Left renal cortex interstitium (tissue), 4 donors: ENCODE results near the gene ZDHHC4. TPM values are rescaled to one million over a fixed set of nuclear protein-coding genes. Genes with fewer than 3 reads are reported as not detected.
"Not testable (repeated sequence)": the region's sequence is repeated elsewhere in the genome, so short reads cannot be mapped to it uniquely, and the experiment has no call there.

Source experiments
- DNase-seq, 4 donors: peaks; one replicate each; pipeline ENCODE4 v3.0.0-alpha.2; 2013; ENCODE audit warnings: low read depth in 4 of 4, low spot score in 2 of 4, missing footprints in 1 of 4
- polyA plus RNA-seq, 4 donors: library from polyadenylated mRNA; unstranded; fragments of 120-200 nt; gene quantifications; one replicate each; pipeline ENCODE4 v1.2.1, GENCODE V29; 2013; ENCODE audit not compliant: insufficient read length in 4 of 4

The ZDHHC4 gene
- polyA plus RNA-seq, 4 donors = 77.1 to 87.0 (median 82.0) TPM

DNA sequence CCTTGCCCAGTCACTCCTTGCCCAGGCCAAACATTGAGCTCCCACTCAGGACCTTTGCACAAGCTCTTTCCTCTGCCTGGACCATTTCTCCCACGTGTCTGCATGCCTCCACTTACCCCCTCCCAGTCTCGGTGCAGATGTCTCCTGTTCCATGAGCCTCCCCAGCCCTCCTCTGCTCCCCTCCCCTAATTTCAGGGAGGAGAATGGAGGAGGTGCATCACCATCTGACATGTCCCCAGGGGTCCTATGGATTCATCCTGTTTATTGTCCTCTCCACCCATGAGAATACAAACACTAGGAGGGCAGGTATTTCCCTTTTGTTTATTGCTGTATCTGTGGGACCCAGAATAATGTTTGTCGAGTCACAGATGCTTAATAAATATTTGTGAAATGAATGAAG is 17.4 kb upstream of the ZDHHC4 start:
- DNase-seq = no peak

DNA sequence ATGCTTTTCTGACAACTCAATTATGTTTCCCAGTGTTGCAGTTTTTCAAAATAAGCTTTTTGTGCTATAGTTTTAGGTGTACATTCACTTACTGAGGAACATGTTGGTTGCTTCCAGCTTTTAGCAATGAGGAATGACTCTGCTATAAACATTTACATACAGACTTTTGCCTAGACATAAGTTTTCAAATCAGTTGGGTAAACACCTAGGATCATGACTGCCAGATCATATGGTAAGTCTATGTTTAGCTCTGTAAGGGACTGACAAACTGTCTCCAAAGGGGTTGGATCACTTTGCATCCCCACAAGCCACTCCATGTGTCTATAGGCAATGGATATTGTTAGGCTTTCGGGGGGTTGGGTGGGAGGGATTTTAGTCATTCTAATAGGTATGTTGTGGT is 15.1 kb upstream of the ZDHHC4 start:
- no peak for DNase-seq

GRCh38 chr7:6563936-6564770 is 13.1 kb upstream of the ZDHHC4 start:
- no peak for DNase-seq

DNA sequence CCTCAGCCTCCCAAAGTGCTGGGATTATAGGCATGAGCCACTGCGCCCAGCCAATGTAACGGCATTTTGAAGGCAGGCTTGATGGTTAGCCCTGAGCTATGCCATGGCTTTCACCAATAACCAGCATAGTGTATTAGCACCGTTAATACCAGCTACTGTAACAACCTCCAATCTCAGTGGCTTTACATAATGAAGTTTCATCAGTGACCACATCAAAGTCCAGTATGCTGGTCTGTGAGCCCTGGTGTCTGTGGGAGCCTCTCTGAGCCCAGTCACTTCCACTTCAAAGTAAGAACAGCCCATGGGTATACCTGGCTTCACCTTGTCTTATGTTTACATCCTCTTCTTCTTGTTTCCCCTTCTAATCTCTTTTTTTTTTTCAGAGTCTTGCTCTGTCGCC is 11.6 kb upstream of the ZDHHC4 start:
- DNase-seq = no peak

- DNase-seq = no peak
Observed at GRCh38 chr7:6567886-6568285, 9.4 kb upstream of the ZDHHC4 start.

DNA sequence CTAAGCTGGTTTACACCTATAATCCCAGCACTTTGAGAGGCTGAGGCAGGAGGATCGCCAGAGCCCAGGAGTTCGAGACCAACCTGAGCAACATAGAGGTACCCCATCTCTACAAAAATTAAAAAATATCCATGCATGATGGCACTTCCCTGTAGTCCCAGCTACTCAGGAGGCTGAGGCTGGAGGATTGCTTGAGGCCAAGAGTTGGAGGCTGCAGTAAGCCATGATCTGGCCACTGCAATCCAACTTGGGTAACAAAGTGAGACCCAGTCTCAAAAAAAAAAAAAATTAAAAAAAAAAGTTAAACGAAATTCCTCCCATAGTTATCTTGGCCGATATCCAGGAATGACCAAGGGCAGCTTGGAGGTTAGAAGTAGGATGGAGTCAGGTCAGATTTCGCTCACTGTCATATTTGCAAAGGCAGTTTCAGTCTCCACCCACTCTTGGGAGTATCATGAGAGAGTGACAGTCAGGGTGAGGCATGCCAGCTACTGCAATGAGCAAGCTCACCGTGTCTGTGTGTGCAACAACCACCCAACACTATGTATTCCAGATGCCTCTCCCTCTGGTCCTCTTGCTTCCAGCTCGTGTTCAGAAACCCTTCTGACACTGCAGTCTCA is 6.0 kb upstream of the ZDHHC4 start:
- no peak for DNase-seq

DNA sequence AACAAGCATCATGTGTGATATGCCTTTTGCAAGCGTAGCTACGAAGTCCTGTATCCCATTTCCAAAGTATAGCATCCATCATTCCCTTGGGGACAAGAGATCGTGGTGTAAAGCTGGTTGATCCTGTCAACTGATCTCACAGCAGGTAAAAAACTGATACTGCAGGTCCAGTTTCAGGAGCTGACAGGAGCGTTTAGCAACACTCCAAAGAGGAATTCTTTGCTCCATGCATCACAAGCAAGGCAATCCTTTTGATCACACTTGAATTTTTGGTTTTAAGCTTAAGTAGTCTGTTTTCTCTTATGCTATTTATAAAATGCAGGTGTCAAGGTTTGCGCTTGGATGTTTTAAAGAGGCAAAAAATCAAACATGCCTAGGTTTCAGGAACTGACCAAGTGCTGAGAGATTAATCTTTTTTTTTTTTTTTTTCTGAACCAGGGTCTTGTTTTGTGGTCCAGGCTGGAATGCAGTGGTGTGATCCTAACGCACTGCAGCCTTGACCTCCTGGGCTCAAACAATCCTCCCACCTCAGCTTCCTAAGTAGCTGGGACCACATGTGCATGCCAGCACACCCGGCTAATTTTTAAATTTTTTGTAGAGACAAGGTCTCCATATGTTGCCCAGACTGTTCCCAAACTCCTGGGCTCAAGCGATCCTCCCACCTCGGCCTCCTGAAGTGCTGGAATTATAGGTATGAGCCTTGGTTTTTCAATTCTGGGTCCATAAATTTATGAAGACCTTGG is 1.8 kb upstream of the ZDHHC4 start:
- no peak for DNase-seq

- no peak for DNase-seq
Observed at GRCh38 chr7:6576024-6576866, 1.0 kb upstream of the ZDHHC4 start.

GRCh38 chr7:6576867-6577368 is 336 bp upstream of the ZDHHC4 start:
- DNase-seq = not testable (repeated sequence)

DNA sequence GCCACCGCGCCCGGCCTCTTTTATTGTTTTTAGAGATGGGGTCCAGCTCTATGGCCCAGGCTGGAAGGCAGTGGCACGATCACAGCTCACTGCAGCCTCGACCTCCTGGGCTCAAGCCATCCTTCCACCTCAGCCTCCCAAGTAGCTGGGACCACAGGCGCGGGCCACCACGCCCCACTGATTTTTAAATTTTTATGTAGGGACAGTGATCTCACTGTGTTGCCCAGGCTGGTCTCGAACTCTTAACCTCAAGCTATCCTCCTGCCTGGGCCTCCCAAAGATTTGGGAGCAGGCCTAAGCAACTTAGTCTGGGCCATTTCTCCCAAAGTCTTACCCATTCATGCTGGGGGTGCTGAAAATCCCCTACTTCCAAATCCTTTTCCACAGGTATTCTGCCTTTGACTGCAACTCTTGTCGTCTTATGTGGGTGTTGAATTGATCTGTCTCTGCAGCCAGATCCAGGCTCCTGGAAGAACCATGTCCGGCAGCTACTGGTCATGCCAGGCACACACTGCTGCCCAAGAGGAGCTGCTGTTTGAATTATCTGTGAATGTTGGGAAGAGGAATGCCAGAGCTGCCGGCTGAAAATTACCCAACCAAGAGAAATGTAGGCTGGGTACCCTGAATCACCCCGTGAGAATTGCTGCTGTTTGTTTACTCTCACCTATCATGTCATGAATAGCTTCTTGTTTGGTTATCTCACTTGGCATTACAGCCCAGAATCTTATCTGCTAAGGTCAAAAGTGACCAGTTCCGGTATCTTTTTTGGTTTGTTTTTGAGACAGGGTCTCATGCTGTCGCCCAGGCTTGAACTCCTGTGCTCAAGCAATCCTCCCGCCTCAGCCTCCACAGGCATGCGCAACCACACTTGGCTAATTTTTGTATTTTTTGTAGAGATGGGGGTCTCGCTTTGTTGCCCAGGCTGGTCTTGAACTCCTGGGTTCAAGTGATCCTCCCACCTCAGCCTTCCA is 1.1 kb downstream of the ZDHHC4 start:
- DNase-seq = no peak

DNA sequence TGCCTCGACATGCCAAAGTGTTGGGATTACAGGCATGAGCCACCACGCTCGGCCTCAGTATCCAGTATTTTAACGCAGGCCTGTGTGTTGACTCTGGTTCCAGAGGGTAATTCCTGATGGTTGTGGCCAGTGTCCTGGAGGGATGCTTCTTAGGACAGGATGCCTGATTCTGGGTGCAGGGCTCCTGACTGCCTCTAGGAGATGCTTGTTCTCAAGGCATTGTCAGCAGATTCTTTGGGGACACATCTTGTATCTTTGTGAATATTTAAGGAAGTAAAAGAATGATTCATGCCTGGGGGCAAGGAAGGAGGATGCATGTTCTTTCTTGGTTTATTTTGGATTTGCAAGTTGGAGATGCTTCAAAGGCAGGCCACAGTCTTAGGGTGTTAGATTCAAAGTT is 2.2 kb downstream of the ZDHHC4 start:
- DNase-seq = no peak

- not testable (repeated sequence) for DNase-seq
Observed at GRCh38 chr7:6585746-6586432, 8.6 kb downstream of the ZDHHC4 start.

DNA sequence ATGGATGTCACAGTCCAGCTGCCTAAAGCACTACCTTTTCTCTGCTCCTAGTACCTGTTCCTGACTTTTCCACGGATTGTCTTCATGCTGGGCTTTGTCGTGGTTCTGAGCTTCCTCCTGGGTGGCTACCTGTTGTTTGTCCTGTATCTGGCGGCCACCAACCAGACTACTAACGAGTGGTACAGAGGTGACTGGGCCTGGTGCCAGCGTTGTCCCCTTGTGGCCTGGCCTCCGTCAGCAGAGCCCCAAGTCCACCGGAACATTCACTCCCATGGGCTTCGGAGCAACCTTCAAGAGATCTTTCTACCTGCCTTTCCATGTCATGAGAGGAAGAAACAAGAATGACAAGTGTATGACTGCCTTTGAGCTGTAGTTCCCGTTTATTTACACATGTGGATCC is 11.3 kb downstream of the ZDHHC4 start:
- no peak for DNase-seq

DNA sequence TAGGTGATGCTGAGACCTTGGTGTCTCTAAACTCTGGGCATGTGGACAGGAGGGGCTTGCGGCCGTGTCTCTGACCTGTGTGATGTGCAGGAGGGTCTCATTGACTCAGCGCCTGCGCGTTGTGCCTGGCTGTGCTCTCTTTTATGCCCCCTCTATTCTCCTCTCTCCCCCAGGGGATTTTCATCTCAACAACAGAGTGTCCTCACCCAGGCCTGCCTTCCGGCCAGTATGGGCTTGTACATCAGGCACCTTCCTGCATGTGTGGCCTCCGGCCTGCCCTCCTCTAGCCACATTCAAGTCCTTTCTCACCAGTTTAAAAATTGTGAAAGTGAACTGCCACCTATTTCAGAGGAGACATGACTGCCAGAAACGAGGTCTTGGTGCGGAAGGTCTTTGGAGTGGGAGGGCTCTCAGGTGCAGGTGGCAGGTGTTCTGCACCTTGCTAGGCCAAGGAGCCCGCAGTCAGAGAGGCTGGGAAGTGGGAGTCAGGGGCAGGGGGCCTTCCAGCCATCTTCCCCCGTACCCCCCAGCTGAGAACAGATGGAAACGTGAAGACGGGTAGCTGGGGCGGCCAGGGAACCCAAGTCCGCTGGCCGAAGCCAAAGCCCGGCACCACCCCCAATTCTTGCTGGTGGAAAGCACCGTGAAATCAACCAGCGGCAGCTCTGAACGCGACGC is 12.0 kb downstream of the ZDHHC4 start:
- no peak for DNase-seq

DNA sequence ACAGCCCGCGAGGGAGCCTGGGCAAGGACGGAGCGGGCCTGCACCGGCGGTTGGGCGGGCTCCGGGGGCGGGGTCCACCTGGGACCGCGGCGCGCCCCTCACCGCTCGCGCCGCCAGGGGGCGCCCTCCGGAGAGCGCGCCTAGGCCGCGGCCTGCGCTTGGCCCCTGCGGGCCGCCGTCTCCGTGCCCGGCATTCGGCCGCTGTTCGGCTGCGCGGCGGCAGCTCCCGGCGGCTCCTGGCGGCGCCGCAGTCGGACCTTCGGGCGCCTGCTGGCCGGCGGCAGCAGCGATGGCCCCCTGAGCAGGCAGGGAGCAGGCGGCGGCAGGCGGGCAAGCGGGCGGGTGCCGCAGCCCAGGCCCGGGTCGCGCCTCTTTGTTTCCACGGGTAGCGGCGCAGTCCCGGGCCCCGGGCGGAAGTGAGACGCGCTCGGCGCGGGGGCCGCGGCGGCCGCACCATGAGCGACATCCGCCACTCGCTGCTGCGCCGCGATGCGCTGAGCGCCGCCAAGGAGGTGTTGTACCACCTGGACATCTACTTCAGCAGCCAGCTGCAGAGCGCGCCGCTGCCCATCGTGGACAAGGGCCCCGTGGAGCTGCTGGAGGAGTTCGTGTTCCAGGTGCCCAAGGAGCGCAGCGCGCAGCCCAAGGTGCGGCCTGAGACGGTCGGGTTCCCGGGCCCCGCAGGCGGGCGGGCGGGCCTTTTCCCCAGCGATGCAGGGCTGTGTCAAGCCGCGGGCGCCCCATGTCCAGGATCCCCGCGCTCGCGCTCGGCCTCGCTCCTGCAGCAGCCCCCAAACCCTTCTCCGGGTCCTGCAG is 12.8 kb downstream of the ZDHHC4 start, which contains the start of gene INTS15:
TSS of gene INTS15 (plus strand) at position 193 of the 816 bp plus-strand sequence. CDS start at position 456, 263 bp downstream.
- DNase-seq = peak in 3 of 4 donors; percentile 63 to 81 (median 69)

DNA sequence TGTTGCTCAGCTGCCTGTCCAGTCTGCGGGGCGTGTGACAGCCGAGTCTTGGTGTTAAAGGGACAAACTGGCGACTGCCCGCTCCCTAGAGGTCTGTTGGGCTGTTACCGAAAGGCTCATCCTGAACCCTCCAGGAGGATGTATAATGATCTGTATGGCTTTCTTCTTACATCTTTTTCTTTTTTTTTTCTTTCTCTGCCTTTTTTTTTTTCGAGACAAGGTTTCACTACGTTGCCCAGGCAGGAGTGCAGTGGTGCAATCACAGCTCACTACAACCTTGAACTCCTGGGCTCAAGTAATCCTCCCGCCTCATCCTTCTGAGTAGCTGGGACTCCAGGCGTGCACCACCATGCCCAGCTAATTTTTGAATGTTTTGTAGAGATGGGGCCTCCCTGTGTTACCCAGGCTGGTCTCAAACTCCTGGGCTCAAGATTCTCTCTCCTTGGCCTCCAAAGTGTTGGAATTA is 13.4 kb downstream of the ZDHHC4 start:
- DNase-seq = no peak

DNA sequence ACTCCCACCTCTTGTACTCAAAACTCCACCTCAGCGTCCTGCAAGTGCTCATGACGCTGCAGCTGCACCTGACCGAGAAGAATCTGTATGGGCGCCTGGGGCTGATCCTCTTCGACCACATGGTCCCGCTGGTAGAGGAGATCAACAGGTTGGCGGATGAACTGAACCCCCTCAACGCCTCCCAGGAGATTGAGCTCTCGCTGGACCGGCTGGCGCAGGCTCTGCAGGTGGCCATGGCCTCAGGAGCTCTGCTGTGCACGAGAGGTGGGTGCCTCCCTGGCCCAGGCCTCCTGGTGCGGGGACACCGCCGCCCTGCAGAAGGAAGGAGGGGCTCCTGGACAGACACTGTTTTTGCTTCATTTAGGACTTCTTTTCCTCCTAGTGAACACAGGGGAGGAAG is 22.8 kb downstream of the ZDHHC4 start:
- DNase-seq = no peak
